Measurements from ENCODE around the gene TULP4.

- TF ChIP-seq CTCF (IDR thresholded peaks at IDR 0.05) = no peak
- TF ChIP-seq EP300 (IDR thresholded peaks at IDR 0.05) = no peak
- TF ChIP-seq POLR2A (IDR thresholded peaks at IDR 0.05) = no peak
- no peak for TF ChIP-seq POLR2AphosphoS5 (IDR thresholded peaks at IDR 0.05)
Measured at GRCh38 chr6:158366363-158366762, 54.1 kb downstream of the TULP4 start.
